ENCODE results near the gene SERPINB6. TPM values are rescaled to one million over a fixed set of nuclear protein-coding genes. Genes with fewer than 3 reads are reported as not detected.
"Not testable (repeated sequence)": the region's sequence is repeated elsewhere in the genome, so short reads cannot be mapped to it uniquely, and the experiment has no call there.

The SERPINB6 gene
- total and polyA plus RNA-seq, 8 donors = 99.3 to 134 (median 122) TPM

GRCh38 chr6:2938004-2938631 lies 33.2 kb downstream of the SERPINB6 start:
- peaks cover 0 to 2% of the 10 kb centered on the region in 2 donors for H3K9me3 ChIP-seq
- no peak for TF ChIP-seq CTCF (IDR thresholded peaks at IDR 0.05)
- no peak overlapping the region for H3K27ac ChIP-seq
- H3K4me1 ChIP-seq = peaks cover 0 to 17% of the 10 kb centered on the region in 2 donors
- DNase-seq (no peak), ATAC-seq (no peak)
- no peaks in the 10 kb centered on the region for H3K27me3 ChIP-seq
- H3K4me3 ChIP-seq = no peak overlapping the region
- intact Hi-C loops (cut with DNase I) = no loop called here
- no peaks in the 10 kb centered on the region for H3K36me3 ChIP-seq

DNA sequence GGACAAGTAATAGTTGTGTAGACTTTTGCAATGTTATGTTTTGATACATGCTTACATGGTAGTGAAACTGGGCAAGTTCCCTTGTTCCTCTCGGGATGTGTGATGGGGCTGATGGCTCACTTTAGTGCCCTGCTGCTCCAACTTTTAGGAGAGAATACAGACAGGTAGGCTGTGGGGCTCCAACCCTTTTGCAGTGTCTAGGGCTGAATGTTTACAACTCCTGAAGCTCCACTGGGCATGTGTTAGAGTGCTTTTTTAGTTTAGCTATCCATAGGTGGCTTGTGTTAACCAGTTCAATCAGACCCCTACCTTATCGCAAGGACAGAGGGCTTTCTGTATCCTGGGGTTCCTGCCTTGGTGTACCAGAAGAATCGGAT lies 33.8 kb downstream of the SERPINB6 start:
- DNase-seq = no peak
- H3K27ac ChIP-seq = no peak overlapping the region
- no peak for ATAC-seq
- H3K9me3 ChIP-seq = peaks cover 0 to 2% of the 10 kb centered on the region in 2 donors
- H3K27me3 ChIP-seq = no peaks in the 10 kb centered on the region
- intact Hi-C loops (cut with DNase I) = no loop called here
- no peak overlapping the region for H3K4me3 ChIP-seq
- H3K4me1 ChIP-seq = peaks cover 0 to 12% of the 10 kb centered on the region in 2 donors
- TF ChIP-seq CTCF (IDR thresholded peaks at IDR 0.05) = no peak
- no peaks in the 10 kb centered on the region for H3K36me3 ChIP-seq

- DNase-seq = no peak
- no peak for TF ChIP-seq CTCF (IDR thresholded peaks at IDR 0.05)
- ATAC-seq = no peak
- no peak overlapping the region for H3K4me3 ChIP-seq
- peaks cover 0 to 2% of the 10 kb centered on the region in 2 donors for H3K9me3 ChIP-seq
- intact Hi-C loops (cut with DNase I) = no loop called here
- H3K27me3 ChIP-seq = no peaks in the 10 kb centered on the region
- H3K27ac ChIP-seq = no peak overlapping the region
- no peaks in the 10 kb centered on the region for H3K36me3 ChIP-seq
- H3K4me1 ChIP-seq = peaks cover 3 to 9% of the 10 kb centered on the region in 2 donors
Measured at GRCh38 chr6:2935566-2936291, 35.6 kb downstream of the SERPINB6 start.

- TF ChIP-seq CTCF (IDR thresholded peaks at IDR 0.05) = no peak
- no peak overlapping the region for H3K27ac ChIP-seq
- H3K36me3 ChIP-seq = no peaks in the 10 kb centered on the region
- intact Hi-C loops (cut with DNase I) = loop anchor here in 1 of 2 donors (5.0 kb wide), 2 partner anchors 92 to 142 kb away; partner anchors contain the start of gene SERPINB1
- H3K27me3 ChIP-seq = no peaks in the 10 kb centered on the region
- H3K9me3 ChIP-seq = peaks cover 0 to 2% of the 10 kb centered on the region in 2 donors
- ATAC-seq (no peak), DNase-seq (no peak)
- peaks cover 3 to 8% of the 10 kb centered on the region in 2 donors for H3K4me1 ChIP-seq
- no peak overlapping the region for H3K4me3 ChIP-seq
Measured at GRCh38 chr6:2934057-2934456, 37.3 kb downstream of the SERPINB6 start.

DNA sequence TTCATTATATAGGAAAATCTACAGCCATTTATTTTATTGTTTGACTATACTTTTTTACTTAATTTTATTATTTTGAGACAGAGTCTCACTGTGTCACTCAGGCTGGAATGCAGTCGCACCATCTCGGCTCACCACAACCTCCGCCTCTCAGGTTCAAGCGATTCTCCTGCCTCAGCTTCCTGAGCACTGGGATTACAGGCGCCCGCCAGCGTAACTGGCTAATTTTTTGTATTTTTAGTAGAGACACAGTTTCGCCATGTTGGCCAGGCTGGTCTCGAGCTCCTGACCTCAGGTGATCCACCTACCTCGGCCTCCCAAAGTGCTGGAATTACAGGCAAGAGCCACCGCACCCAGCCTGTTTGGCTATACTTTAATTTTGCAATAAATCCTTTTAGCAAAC lies 38.5 kb downstream of the SERPINB6 start:
- intact Hi-C loops (cut with DNase I) = loop anchor here in 1 of 2 donors (5.0 kb wide), 2 partner anchors 91 to 141 kb away; partner anchors contain the start of gene SERPINB1
- not testable (repeated sequence) for DNase-seq, ATAC-seq, H3K4me1 ChIP-seq, H3K27me3 ChIP-seq, H3K36me3 ChIP-seq, H3K9me3 ChIP-seq, H3K27ac ChIP-seq, H3K4me3 ChIP-seq

All from left lung (tissue), 10 donors.